DMS153 (cell line): Measurements from ENCODE around the gene C19orf53.
"Not testable (repeated sequence)": the region's sequence is repeated elsewhere in the genome, so short reads cannot be mapped to it uniquely, and the experiment has no call there.

ENCODE experiments used
- DNase-seq: peaks from one replicate; lab custom pipeline; 2025; lab: John Stamatoyannopoulos, UW

Gene C19orf53

DNA sequence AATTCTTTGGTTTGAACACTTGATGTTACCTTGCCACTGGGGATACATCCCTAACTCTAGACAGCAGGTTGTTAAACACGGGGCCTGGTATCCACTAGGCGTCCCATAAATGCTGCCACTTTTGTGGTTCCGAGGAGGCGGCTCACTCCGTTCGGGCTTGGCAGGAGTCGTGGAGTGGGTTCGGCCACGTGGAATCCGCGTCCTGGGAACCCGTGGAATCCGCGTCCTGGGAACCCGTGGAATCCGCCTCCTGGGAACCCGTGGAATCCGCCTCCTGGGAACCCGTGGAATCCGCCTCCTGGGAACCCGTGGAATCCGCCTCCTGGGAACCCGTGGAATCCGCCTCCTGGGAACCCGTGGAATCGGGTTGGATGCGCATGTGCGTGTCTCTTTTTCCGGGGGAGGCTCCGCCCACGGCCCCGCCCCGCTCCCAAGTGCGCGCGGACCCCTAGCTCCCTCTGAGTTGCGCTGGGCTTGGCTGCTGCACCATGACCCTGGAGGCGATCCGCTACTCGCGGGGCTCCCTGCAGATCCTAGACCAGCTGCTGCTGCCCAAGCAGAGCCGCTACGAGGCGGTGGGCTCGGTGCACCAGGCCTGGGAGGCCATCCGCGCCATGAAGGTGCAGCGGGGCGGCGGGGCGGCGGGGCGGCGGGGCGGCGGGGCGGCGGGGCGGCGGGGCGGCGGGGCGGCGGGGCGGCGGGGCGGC, 10.0 kb upstream of the C19orf53 start, which contains the start of gene MRI1:
TSS of gene MRI1 (plus strand) at position 422 of the 707 bp plus-strand sequence. CDS start at position 489, 67 bp downstream.
- DNase-seq = peak; percentile 40

DNA sequence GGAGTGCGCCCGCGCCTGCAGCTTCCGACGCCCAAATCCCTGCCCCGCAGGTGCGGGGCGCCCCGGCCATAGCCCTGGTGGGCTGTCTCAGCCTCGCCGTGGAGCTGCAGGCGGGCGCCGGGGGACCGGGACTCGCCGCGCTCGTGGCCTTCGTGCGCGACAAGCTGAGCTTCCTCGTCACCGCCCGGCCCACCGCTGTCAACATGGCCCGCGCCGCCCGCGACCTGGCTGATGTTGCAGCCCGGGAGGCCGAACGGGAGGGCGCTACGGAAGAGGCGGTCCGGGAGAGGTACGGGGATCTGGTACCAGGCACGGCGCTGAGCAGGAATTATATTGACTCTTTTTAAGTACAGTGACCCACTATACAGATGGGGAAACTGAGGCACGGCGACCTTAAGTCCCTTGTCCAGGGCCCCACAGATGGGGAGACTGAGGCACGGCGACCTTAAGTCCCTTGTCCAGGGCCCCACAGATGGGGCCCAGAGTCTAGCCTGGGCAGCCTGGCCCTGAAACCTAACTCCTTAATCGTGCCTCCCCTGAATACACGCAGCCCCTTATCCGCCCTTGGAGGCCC, 9.3 kb upstream of the C19orf53 start:
- DNase-seq = no peak

DNA sequence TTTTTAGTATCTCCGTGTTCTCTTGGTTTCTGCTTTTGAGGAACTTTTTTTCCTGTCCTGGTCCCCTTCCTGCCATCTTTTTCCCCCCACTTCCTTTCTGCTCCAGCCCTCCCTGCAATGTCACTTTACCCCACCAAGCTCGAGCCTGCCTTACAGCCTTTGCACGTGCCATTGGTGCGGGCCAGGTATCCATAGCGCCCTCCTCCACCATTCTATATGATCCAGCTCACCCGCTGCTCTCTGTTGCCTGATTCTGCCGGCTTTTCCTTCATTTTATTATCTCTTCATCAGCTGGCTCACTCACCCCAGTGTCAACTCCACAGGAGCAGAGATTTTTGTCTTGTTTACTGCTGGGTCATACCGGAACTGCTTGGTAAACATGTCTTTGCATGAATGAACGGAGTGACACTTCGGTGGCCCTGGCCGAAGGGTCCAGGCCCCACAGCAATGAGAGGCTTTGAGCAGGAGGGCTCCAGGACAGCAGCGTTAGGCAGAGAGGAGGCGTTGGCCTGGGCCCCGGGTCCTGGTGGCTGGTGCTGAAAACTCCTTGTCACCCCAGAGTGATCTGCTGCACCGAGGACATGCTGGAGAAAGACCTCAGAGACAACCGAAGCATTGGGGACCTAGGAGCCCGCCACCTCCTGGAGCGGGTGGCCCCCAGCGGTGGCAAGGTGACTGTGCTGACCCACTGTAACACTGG, 8.7 kb upstream of the C19orf53 start:
- no peak for DNase-seq

DNA sequence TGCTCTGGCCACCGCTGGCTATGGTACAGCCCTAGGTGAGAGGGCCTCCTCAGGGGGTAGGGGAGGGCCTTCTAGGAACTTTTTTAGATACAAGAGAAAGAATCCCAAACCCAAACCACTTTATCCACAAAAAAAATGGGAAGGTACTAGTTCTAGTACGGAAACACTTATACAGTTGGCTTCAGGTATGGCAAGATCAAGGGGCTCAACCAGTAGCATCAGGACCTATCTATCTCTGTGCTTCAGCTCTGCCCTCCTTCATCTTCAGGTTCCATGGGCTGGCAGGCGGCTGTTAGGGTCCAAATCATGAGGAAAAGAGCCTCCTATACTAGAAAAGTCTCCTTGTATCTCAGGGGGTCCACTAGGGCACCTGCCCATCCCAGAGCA, 8.2 kb upstream of the C19orf53 start:
- no peak for DNase-seq

DNA sequence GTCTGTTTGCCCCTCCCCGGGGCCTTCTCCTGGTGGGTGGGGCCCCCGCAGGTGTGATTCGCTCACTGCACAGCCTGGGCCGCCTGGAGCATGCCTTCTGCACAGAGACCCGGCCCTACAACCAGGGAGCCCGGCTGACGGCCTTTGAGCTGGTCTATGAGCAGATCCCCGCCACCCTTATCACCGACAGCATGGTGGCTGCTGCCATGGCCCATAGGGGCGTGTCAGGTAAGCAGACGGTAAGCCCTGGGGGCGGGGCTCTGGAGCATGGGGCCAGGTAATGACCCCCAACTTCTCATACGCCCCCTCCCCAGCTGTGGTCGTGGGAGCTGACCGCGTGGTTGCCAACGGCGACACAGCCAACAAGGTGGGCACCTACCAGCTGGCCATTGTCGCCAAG, 5.7 kb upstream of the C19orf53 start:
- DNase-seq = no peak

DNA sequence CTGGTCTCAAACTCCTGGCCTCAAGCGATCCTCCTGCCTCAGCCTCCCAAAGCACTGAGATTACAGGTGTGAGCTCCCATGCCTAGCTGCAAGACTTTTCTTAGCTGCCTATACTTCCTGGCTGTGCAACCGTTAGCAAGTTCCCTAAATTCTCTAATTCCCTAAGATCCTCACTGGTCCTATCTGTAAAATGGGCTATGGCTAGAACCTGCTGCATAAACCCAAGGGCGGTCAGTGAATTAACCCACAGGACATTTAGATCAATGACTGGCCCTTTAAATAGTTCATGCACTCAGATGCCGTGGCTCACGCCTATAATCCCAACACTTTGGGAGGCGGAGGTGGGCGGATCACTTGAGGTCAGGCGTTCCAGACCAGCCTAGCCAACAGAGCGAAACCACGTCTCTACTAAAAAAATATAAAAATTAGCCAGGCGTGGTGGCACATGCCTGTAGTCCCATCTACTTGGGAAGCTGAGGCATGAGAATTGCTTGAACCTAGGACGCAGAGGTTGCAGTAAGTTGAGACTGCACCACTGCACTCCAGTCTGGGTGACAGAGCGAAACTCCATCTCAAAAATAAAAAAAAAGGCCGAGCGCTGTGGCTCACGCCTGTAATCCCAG, 4.1 kb upstream of the C19orf53 start:
- DNase-seq = no peak

DNA sequence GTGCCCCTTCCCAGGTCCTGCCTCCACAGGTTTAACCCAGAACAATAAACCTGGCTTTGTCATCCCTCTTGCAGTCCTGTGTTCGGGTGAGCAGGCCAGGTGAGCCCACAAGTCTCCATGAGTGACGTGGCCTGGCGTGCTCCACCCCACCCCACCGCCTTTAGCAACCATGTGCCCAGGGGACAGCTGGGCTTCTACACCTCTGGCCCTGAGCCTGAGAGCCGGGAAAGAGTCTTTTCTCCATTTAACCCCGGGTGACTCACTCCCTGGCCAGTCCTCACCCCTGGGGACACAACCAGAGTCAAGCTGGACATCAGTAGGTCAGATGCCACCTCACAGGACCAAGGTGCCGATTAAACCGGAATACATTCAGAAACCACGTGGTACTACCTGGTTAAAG, 4.1 kb downstream of the C19orf53 start:
- DNase-seq = no peak

DNA sequence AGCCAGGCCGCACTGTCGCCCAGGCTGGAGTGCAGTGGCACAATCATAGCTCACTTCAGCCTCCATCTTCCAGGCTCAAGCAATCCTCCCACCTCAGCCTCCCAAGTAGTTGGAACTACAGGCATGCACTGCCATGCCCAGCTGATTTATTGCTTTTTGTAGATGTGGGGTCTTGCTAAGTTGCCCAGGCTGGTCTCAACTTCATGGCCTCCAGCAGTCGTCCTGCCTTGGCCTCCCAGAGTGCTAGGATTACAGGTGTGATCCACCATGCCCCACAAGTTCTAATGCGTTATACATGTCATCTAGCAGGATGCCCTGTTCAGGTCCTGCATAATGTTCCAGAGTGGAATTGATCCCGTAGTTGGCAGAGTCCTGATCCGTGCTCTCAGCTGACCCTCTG, 4.6 kb downstream of the C19orf53 start:
- no peak for DNase-seq

DNA sequence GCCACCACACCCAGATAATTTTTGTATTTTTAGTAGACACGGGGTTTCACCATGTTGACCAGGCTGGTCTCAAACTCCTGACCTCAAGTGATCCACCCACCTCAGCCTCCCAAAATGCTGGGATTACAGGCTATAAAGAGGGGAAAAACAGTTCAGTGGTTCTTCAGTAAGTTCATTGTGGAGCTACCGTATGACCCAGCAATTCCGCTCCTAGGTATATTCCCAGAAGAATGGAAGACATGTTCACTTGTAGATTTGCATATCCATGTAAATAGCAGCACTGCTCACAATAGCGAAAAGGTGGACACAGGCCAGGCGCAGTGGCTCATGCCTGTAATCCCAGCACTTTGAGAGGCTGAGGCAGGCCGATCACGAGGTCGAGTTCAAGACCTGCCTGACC, 5.5 kb downstream of the C19orf53 start:
- DNase-seq = not testable (repeated sequence)

DNA sequence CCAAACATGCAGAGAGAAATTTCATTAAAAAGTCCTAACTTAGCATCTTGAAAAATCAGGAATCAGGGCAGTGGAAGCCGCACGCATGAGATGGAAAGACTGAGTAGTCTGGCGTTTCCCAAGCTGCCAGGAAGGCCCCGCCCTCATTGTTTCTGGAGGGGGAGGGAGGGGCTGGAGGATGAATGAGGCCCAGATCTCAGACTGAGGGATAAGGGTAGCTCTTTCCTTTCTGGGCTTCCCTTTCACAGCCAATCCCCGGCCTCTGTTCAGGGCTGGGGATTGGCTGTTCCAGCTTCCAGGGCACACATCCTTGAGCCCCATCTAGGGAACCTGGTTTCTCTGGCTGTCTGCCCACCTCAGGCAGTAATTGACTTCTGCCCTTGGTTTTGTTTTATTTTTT, 7.3 kb downstream of the C19orf53 start:
- peak; percentile 47 for DNase-seq

DNA sequence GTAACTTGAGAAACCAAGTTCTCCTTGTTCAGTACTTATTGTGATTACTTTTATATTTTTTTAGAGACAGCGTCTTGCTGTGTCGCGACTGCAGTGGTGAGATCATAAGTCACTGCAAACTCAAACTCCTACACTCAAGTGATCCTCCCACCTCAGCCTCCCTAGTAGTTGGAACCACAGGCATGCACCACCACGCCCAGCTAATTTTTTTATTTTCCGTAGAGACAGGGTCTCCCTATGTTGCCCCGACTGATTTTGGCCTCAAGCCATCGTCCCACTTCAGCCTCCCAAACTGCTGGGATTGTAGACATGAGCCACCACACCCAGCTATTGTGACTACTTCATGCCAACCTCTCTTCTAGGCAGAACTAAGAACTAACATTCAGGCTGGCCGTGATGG, 8.3 kb downstream of the C19orf53 start:
- no peak for DNase-seq

DNA sequence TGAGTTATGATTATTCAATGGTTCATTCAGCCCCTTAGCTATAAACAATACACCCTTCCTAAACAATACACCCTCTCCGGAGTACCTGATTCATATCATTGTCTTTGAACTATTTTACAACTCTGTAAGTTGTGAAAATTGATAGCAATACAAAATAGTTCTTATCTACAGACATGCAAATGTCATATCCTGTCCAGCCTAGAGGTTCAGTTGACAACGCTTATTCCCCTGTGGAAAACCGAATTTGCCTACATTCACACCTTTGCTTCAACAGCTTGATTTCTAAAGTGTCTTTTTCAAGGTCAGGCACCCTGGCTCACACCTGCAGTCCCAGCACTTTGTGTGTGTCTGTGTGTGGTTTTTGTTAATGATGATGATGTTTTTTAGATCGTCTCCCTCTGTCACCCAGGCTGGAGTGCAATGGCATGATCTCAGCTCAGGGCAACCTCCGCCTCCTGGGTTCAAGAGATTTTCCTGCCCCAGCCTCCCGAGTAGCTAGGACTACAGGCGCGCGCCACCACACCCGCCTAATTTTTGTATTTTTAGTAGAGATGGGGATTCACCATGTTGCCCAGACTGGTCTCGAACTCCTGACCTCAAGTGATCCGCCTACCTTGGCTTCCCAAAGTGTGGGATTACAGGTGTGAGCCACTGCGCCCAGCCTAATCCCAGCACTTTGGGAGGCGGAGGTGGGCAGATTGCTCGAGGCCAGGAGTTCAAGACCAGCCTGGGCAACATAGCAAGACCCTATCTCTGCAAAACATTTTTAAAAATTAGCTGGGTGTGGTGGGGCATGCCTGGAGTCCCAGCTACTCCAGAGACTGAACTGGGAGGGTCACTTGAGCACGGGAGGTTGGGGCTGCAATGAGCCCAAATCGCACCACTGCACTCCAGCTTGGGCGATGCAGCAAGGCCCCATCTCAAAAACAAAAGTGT, 9.6 kb downstream of the C19orf53 start:
- no peak for DNase-seq

DNA sequence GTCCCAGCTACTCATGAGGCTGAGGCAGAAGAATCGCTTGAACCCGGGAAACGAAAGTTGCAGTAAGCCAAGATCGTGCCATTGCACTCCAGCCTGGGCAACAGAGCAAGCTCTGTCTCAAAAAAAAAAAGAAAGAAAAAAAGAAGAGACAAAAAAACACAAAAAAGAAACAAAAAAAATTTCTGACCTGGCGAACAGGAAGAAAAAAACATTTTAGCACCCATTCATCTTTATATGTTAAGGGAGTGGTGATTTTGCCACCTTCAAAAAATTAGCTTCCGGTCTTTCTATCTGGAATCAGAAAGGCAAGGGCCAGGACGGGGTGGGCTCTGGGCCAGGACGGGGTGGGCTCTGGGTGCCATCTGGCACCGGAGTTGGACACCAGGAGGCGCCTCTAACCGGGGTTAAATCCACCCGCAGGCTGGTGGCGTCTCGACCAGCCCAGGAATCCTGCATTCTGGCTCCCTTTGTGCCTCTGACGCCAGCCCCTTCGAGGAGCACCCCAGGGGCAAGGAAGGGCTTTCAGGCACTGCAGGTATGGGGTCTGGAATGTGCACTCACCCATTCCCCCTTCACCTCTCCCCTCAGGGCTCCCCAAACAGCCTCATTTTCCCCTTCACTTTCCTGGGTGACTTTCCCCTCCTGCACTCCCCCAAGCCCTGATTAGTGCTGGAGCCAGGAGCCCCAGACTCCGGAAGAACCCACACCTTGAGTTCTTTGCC, 10.6 kb downstream of the C19orf53 start:
- no peak for DNase-seq

DNA sequence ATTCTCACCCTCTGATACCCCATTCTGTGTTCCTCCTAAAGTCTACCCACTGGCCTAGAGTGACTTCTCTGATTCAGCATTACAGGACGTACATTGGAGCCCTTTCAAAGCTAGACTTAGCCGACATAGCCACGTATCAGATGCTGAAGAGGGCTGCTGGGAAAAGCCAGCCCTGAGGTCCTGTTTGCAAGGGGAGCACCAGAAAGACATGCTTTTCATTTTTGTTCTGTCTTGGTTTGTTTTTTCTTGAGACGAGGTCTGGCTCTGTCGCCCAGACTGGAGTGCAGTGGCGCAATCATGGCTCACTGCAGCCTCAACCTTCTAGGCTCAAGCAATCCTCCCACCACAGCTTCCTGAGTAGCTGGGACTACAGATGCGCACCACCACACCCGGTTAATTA, 14.7 kb downstream of the C19orf53 start:
- no peak for DNase-seq

DNA sequence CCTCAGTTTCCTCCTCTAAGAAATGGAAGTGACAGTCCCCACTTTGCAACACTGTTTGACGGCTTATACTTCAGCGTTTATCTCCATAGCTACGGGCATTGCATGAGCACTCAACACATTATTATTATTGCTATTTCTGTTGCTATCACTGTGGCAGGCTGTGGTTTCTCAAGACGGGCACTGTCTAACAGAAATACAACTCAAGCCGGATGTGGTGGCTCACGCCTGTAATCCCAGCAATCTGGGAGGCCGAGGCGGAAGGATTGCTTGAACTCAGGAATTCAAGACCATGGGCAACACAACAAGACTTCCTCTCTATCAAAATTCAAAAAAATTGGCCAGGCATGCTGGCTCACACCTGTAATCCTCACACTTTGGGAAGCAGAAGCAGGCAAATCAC, 16.1 kb downstream of the C19orf53 start:
- no peak for DNase-seq

DNA sequence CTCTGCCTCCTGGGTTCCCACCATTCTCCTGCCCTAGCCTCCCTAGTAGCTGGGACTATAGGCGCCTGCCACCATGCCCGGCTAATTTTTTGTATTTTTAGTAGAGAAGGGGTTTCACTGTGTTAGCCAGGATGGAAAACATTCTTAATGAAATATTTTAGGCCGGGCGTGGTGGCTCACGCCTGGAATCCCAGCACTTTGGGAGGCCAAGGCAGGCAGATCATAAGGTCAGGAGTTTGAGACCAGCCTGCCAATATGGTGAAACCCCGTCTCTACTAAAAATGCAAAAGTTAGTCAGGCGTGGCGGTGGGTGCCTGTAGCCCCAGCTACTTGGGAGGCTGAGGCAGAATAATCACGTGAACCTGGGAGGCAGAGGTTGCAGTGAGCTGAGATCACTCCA, 19.1 kb downstream of the C19orf53 start:
- not testable (repeated sequence) for DNase-seq

DNA sequence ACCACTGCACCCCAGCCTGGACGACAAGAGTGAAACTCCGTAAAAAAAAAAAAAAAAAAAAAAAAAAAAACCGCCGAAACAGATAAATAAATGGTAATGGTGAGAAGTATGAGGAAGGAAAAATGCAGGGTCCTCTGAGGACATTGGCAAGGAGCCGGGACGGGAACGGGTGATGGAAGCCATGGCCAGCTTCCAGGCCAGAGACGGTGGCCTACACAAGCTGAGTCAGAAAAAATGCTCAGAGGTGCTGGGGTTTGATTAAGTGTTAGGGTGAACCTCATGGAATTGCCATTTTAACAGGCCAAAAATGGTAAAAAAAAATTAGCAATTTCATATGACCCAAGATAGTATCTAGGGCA, 20.1 kb downstream of the C19orf53 start:
- no peak for DNase-seq

DNA sequence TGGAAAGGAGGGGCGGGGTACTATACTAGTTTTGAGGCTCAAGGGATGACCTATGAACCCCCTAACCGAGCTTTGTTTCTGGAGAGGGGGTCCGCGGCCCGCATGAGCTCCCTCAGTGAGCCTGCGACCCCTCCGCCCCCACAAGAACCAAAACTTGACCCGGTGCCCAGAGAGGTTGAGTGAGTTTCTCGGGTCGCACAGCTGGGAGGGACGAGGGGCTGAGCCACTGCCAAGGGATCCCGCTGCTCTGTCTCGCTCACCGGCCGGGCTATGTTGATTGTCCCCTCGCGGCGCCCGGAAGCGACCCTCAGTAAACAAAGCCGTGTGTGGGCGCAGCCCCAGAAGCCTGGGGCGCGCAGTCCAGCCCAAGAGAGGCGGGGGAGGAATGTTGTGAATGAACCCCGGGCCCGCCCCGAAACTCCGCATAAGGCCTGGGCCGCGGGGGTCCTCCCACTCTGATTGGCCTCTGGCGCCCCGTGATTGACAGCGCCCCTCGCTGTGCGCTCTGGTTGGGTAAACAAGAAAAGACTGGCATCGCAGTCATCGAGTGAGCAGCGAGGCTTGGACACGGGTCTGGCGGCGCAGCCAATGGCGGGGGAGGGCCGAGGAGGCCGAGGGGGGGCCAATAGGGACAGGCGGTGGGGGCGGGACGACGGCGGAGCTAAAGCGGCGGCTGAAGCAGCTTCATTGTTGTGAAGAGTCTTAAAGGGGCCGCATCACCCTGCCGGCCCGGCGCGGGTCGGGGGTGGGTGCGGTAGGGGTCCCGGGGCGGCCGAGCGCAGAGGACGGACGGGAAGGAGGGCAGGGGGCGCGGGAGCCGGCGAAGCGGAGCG, 20.7 kb downstream of the C19orf53 start, which contains the start of gene ZSWIM4:
TSS of gene ZSWIM4 (plus strand) at position 687 of the 833 bp plus-strand sequence. CDS start 206 bp downstream, outside the sequence.
- peak; percentile 98 for DNase-seq

DNA sequence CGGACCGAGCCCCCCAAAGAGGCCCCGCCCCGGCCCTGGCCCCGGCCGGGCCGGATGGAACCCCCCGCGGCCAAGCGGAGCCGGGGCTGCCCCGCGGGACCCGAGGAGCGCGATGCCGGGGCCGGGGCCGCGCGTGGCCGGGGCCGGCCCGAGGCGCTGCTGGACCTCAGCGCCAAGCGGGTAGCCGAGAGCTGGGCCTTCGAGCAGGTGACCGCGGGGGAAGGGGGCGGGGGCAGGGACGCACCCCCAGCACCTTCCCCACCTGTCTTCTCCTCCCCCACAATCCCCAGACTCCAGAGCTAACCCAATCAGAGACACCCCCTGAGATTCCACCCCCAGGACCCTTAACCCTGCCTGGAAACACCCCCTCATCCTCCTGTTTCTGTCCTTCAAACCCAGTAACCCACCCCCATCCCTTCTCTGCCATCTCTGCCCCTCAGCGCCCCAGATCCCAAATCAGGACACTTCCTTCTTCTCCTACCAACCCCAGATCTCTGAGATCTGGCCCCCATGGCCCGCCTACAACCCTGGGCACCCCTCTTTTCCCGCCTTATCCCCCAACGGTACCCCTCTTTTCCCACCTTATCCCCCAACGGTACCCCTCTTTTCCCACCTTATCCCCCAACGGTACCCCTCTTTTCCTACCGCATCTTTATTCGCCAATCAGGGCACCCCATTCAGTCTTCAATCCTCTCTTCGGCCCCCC, 21.5 kb downstream of the C19orf53 start:
- DNase-seq = no peak
